ENCODE data around the gene CDH4. TPM values are rescaled to one million over a fixed set of nuclear protein-coding genes. Genes with fewer than 3 reads are reported as not detected.

CDH4 gene
- total and polyA plus RNA-seq, 2 of the 4 experiments (the other 2 are of a cell fraction) = 1.6 to 3.5 TPM

GRCh38 chr20:61281286-61281795 lies 29.3 kb downstream of the CDH4 start:
- Histone ChIP-seq H3K9me1 (ENCODE audit: insufficient read depth, low read length) (peaks cover 4% of the 10 kb centered on the region; the same call in 1 of the 2 replicates), H3K23ac (ENCODE audit: low read depth, low read length) (no peak overlapping the region), H3K56ac (ENCODE audit: extremely low read depth, insufficient read depth, low read length) (no peak overlapping the region), H3K4ac (ENCODE audit: low read depth, low read length) (no peak overlapping the region), H4K20me1 (ENCODE audit: insufficient read depth, low read length) (peaks cover 3% of the 10 kb centered on the region; the same call in 1 of the 2 replicates), H4K8ac (ENCODE audit: low read depth in 2 of 2, low read length in 2 of 2) (no peak overlapping the region), H3K27me3 (ENCODE audit: control insufficient read depth, insufficient read depth, low read length) (no peaks in the 10 kb centered on the region), H2BK120ac (ENCODE audit: low read depth, low read length) (no peak overlapping the region), H3K27ac (ENCODE audit: insufficient read depth, low read length) (no peak overlapping the region), H2BK15ac (ENCODE audit: low read depth, low read length) (no peak overlapping the region), H4K5ac (ENCODE audit: low read depth, low read length) (no peak overlapping the region), H2AK5ac (ENCODE audit: low read depth, low read length) (no peak overlapping the region), H2AK9ac (replicated peaks; ENCODE audit: low read depth, low read length, poor library complexity) (no peak overlapping the region), H3K9me3 (ENCODE audit: control insufficient read depth, insufficient read depth, low read length) (no peaks in the 10 kb centered on the region), H3K79me1 (ENCODE audit: low read depth in 1 of 2, low read length in 2 of 2) (peaks cover 8 to 10% of the 10 kb centered on the region in 2 experiments; a peak in 2 of 4 replicates), H2BK20ac (ENCODE audit: low read depth, low read length) (no peak overlapping the region), H2AFZ (replicated peaks; ENCODE audit: low read length, poor library complexity) (no peak overlapping the region), H2BK5ac (ENCODE audit: low read depth, low read length, poor library complexity, severe bottlenecking) (no peak overlapping the region), H3K36me3 (ENCODE audit: control insufficient read depth, insufficient read depth, low read length) (no peaks in the 10 kb centered on the region), H3K4me2 (ENCODE audit: low read depth, low read length) (no peak overlapping the region), H3K18ac (ENCODE audit: low read depth, low read length) (no peak overlapping the region), H3K9ac (ENCODE audit: low read depth, low read length) (no peak overlapping the region), H3K4me1 (ENCODE audit: control insufficient read depth, insufficient read depth, low read length) (no peaks in the 10 kb centered on the region), H3K4me3 (ENCODE audit: insufficient read depth, low read depth, low read length) (no peak overlapping the region), H4K91ac (ENCODE audit: insufficient read depth, low read depth, low read length) (no peak overlapping the region), H3K14ac (replicated peaks; ENCODE audit: low read depth, low read length) (no peak overlapping the region)
- in situ Hi-C loops (cut with MboI; ENCODE audit: low sequenced_read_pairs) = no loop called here
- intact Hi-C loops (cut with micrococcal nuclease) = no loop called here
- dilution Hi-C loops (cut with HindIII; ENCODE audit: low sequenced_read_pairs, unreplicated experiment) = no loop called here
- DNase-seq (no peak), ATAC-seq (ENCODE audit: low read depth) (no peak)
- ChIA-PET CTCF (no interaction called here), POLR2A (ENCODE audit: unreplicated experiment) (no interaction called here)
- BruUV-seq (replicated peaks) = no TSS peak
- TF ChIP-seq ELK1 (IDR thresholded peaks at IDR 0.05; ENCODE audit: borderline replicate concordance, low read depth, low read length) = no peak
- TF ChIP-seq CEBPB (IDR thresholded peaks at IDR 0.05; ENCODE audit: low read depth, low read length) = no peak
- TF ChIP-seq MAZ (IDR thresholded peaks at IDR 0.05; ENCODE audit: borderline replicate concordance, low read depth, low read length) = no peak
- no peak for TF ChIP-seq CTCF (conservative IDR thresholded peaks at IDR 0.05; ENCODE audit: low read depth, low read length)
- TF ChIP-seq FOS (IDR thresholded peaks at IDR 0.05; ENCODE audit: low read depth, low read length) = no peak
- TF ChIP-seq RAD21 (IDR thresholded peaks at IDR 0.05; ENCODE audit: low read length) = no peak
- TF ChIP-seq MXI1 (IDR thresholded peaks at IDR 0.05; ENCODE audit: borderline replicate concordance, low read depth, low read length) = no peak
- no peak for TF ChIP-seq POLR2A (IDR thresholded peaks at IDR 0.05; ENCODE audit: low read depth, low read length)
- TF ChIP-seq RFX5 (IDR thresholded peaks at IDR 0.05; ENCODE audit: low read depth, low read length) = no peak
- TF ChIP-seq CHD1 (IDR thresholded peaks at IDR 0.05; ENCODE audit: low read depth, low read length) = no peak
- no peak for TF ChIP-seq USF2 (IDR thresholded peaks at IDR 0.05; ENCODE audit: low read depth, low read length)
- no peak for TF ChIP-seq MAFK (IDR thresholded peaks at IDR 0.05; ENCODE audit: low read depth, low read length)
- no peak for TF ChIP-seq SMC3 (IDR thresholded peaks at IDR 0.05; ENCODE audit: low read depth, low read length)
- TF ChIP-seq RCOR1 (IDR thresholded peaks at IDR 0.05; ENCODE audit: insufficient replicate concordance, low read length) = no peak
- TF ChIP-seq BHLHE40 (IDR thresholded peaks at IDR 0.05; ENCODE audit: low read depth, low read length) = no peak
- no peak for TF ChIP-seq NFE2L2 (IDR thresholded peaks at IDR 0.05; ENCODE audit: low read depth, low read length)
- 92% methylated on average over 4 of the region's 12 CpGs; no CpG with 5 or more reads in 1 of the 2 experiments for WGBS, 2 experiments (ENCODE audit: extremely low coverage in 2 of 2, insufficient read length in 1 of 2)

All from IMR-90 (cell line).